Measurements from ENCODE around the gene KCTD4. TPM values are rescaled to one million over a fixed set of nuclear protein-coding genes. Genes with fewer than 3 reads are reported as not detected.

The KCTD4 gene
- total and polyA plus RNA-seq, 2 donors (not counting 3 experiments of a cell fraction or from before 2014, with no cell fraction given): not detected

DNA sequence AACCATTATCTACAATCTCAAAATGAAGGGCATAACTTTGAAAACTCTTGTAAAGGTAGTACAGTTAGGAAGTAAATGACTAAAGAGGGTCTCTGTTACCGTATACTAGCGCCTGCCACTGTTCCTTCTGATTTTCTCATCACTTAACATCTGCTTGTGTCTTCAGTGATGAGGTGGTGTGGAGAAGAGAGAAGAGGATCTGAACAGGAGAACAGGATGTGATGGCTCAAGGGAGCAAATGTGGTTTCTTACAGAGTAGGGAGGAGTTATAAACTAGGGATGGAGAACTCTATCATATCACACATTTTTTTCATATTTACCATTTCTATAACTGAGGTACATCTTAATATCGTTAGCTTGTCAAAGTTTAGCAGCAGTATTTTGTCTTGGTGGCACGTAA lies 1.1 kb downstream of the KCTD4 start:
- FAIRE-seq (no peak), DNase-seq (ENCODE audit: low read depth, low spot score) (no peak)
- Histone ChIP-seq H3K9ac (replicated peaks; ENCODE audit: extremely low read depth, insufficient read depth, low read length) (no peak overlapping the region), H2AFZ (ENCODE audit: low read depth, low read length) (no peak overlapping the region), H3K9me3 (replicated peaks; ENCODE audit: control insufficient read depth, insufficient read depth, low read length) (no peaks in the 10 kb centered on the region), H3K4me2 (ENCODE audit: insufficient read depth, low read length) (no peak overlapping the region), H3K4me3 (replicated peaks in 1 of 3; ENCODE audit: insufficient read depth in 1 of 3, low read depth in 1 of 3, low read length in 3 of 3) (no peak overlapping the region), H3K27ac (ENCODE audit: insufficient read depth, low read depth, low read length) (no peak overlapping the region), H3K36me3 (ENCODE audit: control insufficient read depth in 2 of 2, extremely low read depth in 1 of 2, insufficient read depth in 2 of 2, low read length in 2 of 2) (no peaks in the 10 kb centered on the region), H3K27me3 (ENCODE audit: control insufficient read depth in 2 of 2, insufficient read depth in 2 of 2, low read length in 2 of 2) (no peaks in the 10 kb centered on the region), H3K4me1 (ENCODE audit: control insufficient read depth, extremely low read depth, insufficient read depth, low read length) (peaks cover 13% of the 10 kb centered on the region), H3K9me1 (replicated peaks; ENCODE audit: control insufficient read depth, extremely low read depth, insufficient read depth, low read length) (no peaks in the 10 kb centered on the region), H3K79me2 (ENCODE audit: control insufficient read depth, insufficient read depth, low read length) (no peaks in the 10 kb centered on the region), H4K20me1 (replicated peaks; ENCODE audit: control insufficient read depth, extremely low read depth, insufficient read depth, low read length) (no peaks in the 10 kb centered on the region)
- intact Hi-C loops (cut with micrococcal nuclease): no loop called here
- TF ChIP-seq EZH2 (IDR thresholded peaks at IDR 0.05; ENCODE audit: borderline replicate concordance, low read depth, low read length, severe bottlenecking) (no peak), FOS (IDR thresholded peaks at IDR 0.05; ENCODE audit: borderline replicate concordance, insufficient read depth, low read length) (no peak)
- TF ChIP-seq, protein P1, sequence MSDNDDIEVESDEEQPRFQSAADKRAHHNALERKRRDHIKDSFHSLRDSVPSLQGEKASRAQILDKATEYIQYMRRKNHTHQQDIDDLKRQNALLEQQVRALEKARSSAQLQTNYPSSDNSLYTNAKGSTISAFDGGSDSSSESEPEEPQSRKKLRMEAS (IDR thresholded peaks at IDR 0.05; ENCODE audit: insufficient read depth, insufficient read length): no peak
- ChIA-PET CTCF (interaction anchor here (1.4 to 3.1 kb wide), 4 partner anchors 14 to 82 kb away, joined by 3 to 11 read pairs (median 4); no protein-coding TSS in a partner anchor), POLR2A (no interaction called here)
- dilution Hi-C loops (cut with MboI; ENCODE audit: extremely low pct_ligation_motif_present, low sequenced_read_pairs): no loop called here
- no TSS peak for BruUV-seq (replicated peaks)

DNA sequence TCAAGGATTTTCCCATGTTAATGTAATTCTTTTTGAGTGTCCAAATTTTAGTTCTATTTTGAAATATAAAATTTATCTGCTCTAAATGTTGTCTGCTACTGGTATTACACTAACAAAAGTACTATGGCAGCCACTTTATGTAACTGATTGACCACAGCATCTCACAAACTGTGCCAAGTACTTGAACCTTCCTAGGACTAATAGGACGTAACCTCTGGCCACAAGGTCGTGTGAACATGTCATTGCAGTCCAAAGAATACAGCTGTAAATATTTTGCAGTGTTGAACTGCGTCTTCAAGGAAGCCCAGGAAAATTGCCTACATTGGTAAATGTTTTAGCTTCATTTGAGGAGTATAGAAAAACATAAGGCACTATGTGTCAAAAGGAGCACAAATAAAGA lies 1.9 kb downstream of the KCTD4 start:
- Histone ChIP-seq H3K4me3 (replicated peaks in 1 of 3; ENCODE audit: insufficient read depth in 1 of 3, low read depth in 1 of 3, low read length in 3 of 3) (no peak overlapping the region), H3K9ac (replicated peaks; ENCODE audit: extremely low read depth, insufficient read depth, low read length) (no peak overlapping the region), H3K36me3 (ENCODE audit: control insufficient read depth in 2 of 2, extremely low read depth in 1 of 2, insufficient read depth in 2 of 2, low read length in 2 of 2) (no peaks in the 10 kb centered on the region), H3K4me2 (ENCODE audit: insufficient read depth, low read length) (no peak overlapping the region), H3K9me3 (replicated peaks; ENCODE audit: control insufficient read depth, insufficient read depth, low read length) (no peaks in the 10 kb centered on the region), H3K4me1 (ENCODE audit: control insufficient read depth, extremely low read depth, insufficient read depth, low read length) (peaks cover 13% of the 10 kb centered on the region), H4K20me1 (replicated peaks; ENCODE audit: control insufficient read depth, extremely low read depth, insufficient read depth, low read length) (no peaks in the 10 kb centered on the region), H3K9me1 (replicated peaks; ENCODE audit: control insufficient read depth, extremely low read depth, insufficient read depth, low read length) (no peaks in the 10 kb centered on the region), H3K27me3 (ENCODE audit: control insufficient read depth in 2 of 2, insufficient read depth in 2 of 2, low read length in 2 of 2) (no peaks in the 10 kb centered on the region), H3K27ac (ENCODE audit: insufficient read depth, low read depth, low read length) (no peak overlapping the region), H2AFZ (ENCODE audit: low read depth, low read length) (no peak overlapping the region), H3K79me2 (ENCODE audit: control insufficient read depth, insufficient read depth, low read length) (no peaks in the 10 kb centered on the region)
- TF ChIP-seq JUN (IDR thresholded peaks at IDR 0.05; ENCODE audit: borderline replicate concordance, insufficient read depth, insufficient read length, low read depth): no peak
- no peak for TF ChIP-seq GATA2 (IDR thresholded peaks at IDR 0.05; ENCODE audit: insufficient read depth, insufficient read length, low read depth, low read length)
- TF ChIP-seq POLR2AphosphoS5 (IDR thresholded peaks at IDR 0.05; ENCODE audit: insufficient read depth, low read depth, low read length): no peak
- TF ChIP-seq MYC (IDR thresholded peaks at IDR 0.05; ENCODE audit: low read depth, low read length): no peak
- TF ChIP-seq FOS (IDR thresholded peaks at IDR 0.05; ENCODE audit: borderline replicate concordance, insufficient read depth, low read length): no peak
- no peak for TF ChIP-seq POLR2A (IDR thresholded peaks at IDR 0.05; ENCODE audit: low read depth, low read length)
- no peak for DNase-seq (ENCODE audit: low read depth, low spot score)
- dilution Hi-C loops (cut with MboI; ENCODE audit: extremely low pct_ligation_motif_present, low sequenced_read_pairs) (no loop called here), intact Hi-C loops (cut with micrococcal nuclease) (no loop called here)
- POLR2A ChIA-PET: no interaction called here
- CTCF ChIA-PET: interaction anchor here (1.4 to 3.1 kb wide), 3 partner anchors 14 to 37 kb away, joined by 3 to 11 read pairs (median 3); no protein-coding TSS in a partner anchor
- no peak for FAIRE-seq
- BruUV-seq (replicated peaks): no TSS peak
